CD14-positive monocyte (primary cell): Measurements from ENCODE around the gene SZT2. TPM values are rescaled to one million over a fixed set of nuclear protein-coding genes. Genes with fewer than 3 reads are reported as not detected.
A peak's percentile ranks its signal among the peaks of the same experiment; 100 is the strongest.
"Not testable (repeated sequence)": the region's sequence is repeated elsewhere in the genome, so short reads cannot be mapped to it uniquely, and the experiment has no call there.

Experiments used
- DNase-seq, 3 donors: peaks; one replicate each; pipeline ENCODE4 v3.0.0-alpha.2; 2011 to 2022
- H2AFZ ChIP-seq: 2 replicates; pipeline ENCODE4 v1.6.0; 2012; ENCODE audit warnings: mild to moderate bottlenecking, low read depth, low read length, inconsistent platforms; ENCODE audit not compliant: insufficient read depth, poor library complexity, severe bottlenecking
- H3K27ac ChIP-seq, 2 donors: 1 replicate in 1 of 2; 2 replicates in 1 of 2; pipeline ENCODE4 v1.5.1; 2012 to 2013; ENCODE audit warnings: low read length in 2 of 2, control low read depth in 1 of 2, inconsistent platforms in 1 of 2, low read depth in 1 of 2, mild to moderate bottlenecking in 1 of 2
- H3K27me3 ChIP-seq, 2 donors: one replicate each; pipeline versions ENCODE4 v1.6.0 to v1.6.1; 2011 to 2013; ENCODE audit warnings: low read length in 2 of 2; ENCODE audit not compliant: control insufficient read depth in 2 of 2, insufficient read depth in 2 of 2
- H3K36me3 ChIP-seq, 2 donors: replicated peaks in 1 of 2; 1 replicate in 1 of 2; 2 replicates in 1 of 2; pipeline versions ENCODE4 v1.5.1 to v1.6.1; 2012 to 2013; ENCODE audit warnings: low read length in 2 of 2, control low read depth in 1 of 2, inconsistent platforms in 1 of 2, mild to moderate bottlenecking in 1 of 2; ENCODE audit not compliant: insufficient read depth in 2 of 2, control insufficient read depth in 1 of 2
- H3K4me1 ChIP-seq, 2 donors: 1 replicate in 1 of 2; 2 replicates in 1 of 2; pipeline versions ENCODE4 v1.5.1 to v1.6.1; 2012 to 2013; ENCODE audit warnings: low read length in 2 of 2, control low read depth in 1 of 2, inconsistent platforms in 1 of 2, mild to moderate bottlenecking in 1 of 2, moderate library complexity in 1 of 2; ENCODE audit not compliant: insufficient read depth in 2 of 2, control insufficient read depth in 1 of 2
- H3K4me2 ChIP-seq: replicated peaks from 2 replicates; pipeline ENCODE3; 2012; ENCODE audit warnings: low read length, moderate library complexity, mild to moderate bottlenecking; ENCODE audit not compliant: poor library complexity, severe bottlenecking; ENCODE audit errors: extremely low read depth
- H3K4me3 ChIP-seq, 3 experiments: fragments of 200-600 bp in 1 of 3; sonication (generic) in 1 of 3; replicated peaks in 1 of 3; 1 replicate in 2 of 3; 2 replicates in 1 of 3; pipeline ENCODE4 v1.5.1; 2011 to 2013; ENCODE audit warnings: low read length in 3 of 3, mild to moderate bottlenecking in 3 of 3, control low read depth in 2 of 3, low read depth in 2 of 3, inconsistent platforms in 1 of 3, moderate library complexity in 1 of 3
- H3K79me2 ChIP-seq: 2 replicates; pipeline ENCODE4 v1.6.0; 2012; ENCODE audit warnings: mild to moderate bottlenecking, control low read depth, inconsistent platforms, low read length, moderate library complexity; ENCODE audit not compliant: insufficient read depth
- H3K9ac ChIP-seq: 2 replicates; pipeline ENCODE4 v1.6.0; 2017; ENCODE audit warnings: low read length, mild to moderate bottlenecking; ENCODE audit not compliant: insufficient read depth, poor library complexity, severe bottlenecking
- H3K9me3 ChIP-seq, 2 donors: replicated peaks in 1 of 2; 1 replicate in 1 of 2; 2 replicates in 1 of 2; pipeline versions ENCODE4 v1.5.1 to v1.6.1; 2012 to 2013; ENCODE audit warnings: low read length in 2 of 2, control low read depth in 1 of 2; ENCODE audit not compliant: control insufficient read depth in 1 of 2, insufficient read depth in 1 of 2
- H4K20me1 ChIP-seq: 2 replicates; pipeline ENCODE4 v1.6.0; 2012; ENCODE audit warnings: mild to moderate bottlenecking, low read length, control low read depth, moderate library complexity; ENCODE audit not compliant: insufficient read depth
- H3K27ac Mint-ChIP-seq, 7 donors: one replicate each; pipeline ENCODE4 v1.8.0; 2020; ENCODE audit warnings: mild to moderate bottlenecking in 7 of 7, mixed read lengths in 7 of 7, moderate library complexity in 6 of 7, inconsistent platforms in 2 of 7
- H3K27me3 Mint-ChIP-seq, 3 donors: one replicate each; pipeline ENCODE4 v1.8.0; 2021 to 2022; ENCODE audit warnings: low read depth in 3 of 3, mild to moderate bottlenecking in 3 of 3, mixed read lengths in 3 of 3, moderate library complexity in 3 of 3, inconsistent platforms in 1 of 3
- H3K36me3 Mint-ChIP-seq, 2 donors: one replicate each; pipeline ENCODE4 v1.8.0; 2020; ENCODE audit warnings: mixed read lengths in 2 of 2, inconsistent platforms in 1 of 2, mild to moderate bottlenecking in 1 of 2
- H3K4me1 Mint-ChIP-seq: one replicate; pipeline ENCODE4 v1.8.0; 2020; ENCODE audit warnings: mild to moderate bottlenecking, mixed read lengths
- H3K4me3 Mint-ChIP-seq, 2 donors: one replicate each; pipeline ENCODE4 v1.8.0; 2020; ENCODE audit warnings: mild to moderate bottlenecking in 2 of 2, mixed read lengths in 2 of 2, moderate library complexity in 1 of 2
- H3K9me3 Mint-ChIP-seq, 7 donors: one replicate each; pipeline ENCODE4 v1.8.0; 2020 to 2022; ENCODE audit warnings: mixed read lengths in 7 of 7, mild to moderate bottlenecking in 6 of 7, moderate library complexity in 6 of 7, inconsistent platforms in 2 of 7
- WGBS: methylation state at CpG from one replicate; pipeline ENCODE4 v1.1.5; 2013; ENCODE audit warnings: missing lambda C conversion rate; ENCODE audit not compliant: insufficient coverage; 5-methylcytosine and 5-hydroxymethylcytosine counted together
- intact Hi-C, 2 donors: fragments of 100-400 bp; cut with micrococcal nuclease; formaldehyde crosslinking; loops; one replicate each; pipeline versions ENCODE4 v1.15.0 to v1.15.1; 2023
- polyA plus RNA-seq, 3 donors: library from polyadenylated mRNA; depleted of rRNA in 1 of 3; unstranded in 2 of 3; stranded (reverse) in 1 of 3; fragments of 300-500 nt in 2 of 3; fragments of >200 nt in 1 of 3; fragmentation: Illumina TruSeq in 2 of 3; gene quantifications; 1 replicate in 2 of 3; 2 replicates in 1 of 3; pipeline ENCODE4 v1.2.3, GENCODE V29; 2012 to 2021
- TF ChIP-seq, protein P1 (sequence below): fragments of 200-600 bp; IDR thresholded peaks from one replicate; pipeline ENCODE4 v1.8.0; 2022; ENCODE audit warnings: antibody characterized with exemption, mild to moderate bottlenecking

Gene SZT2
- polyA plus RNA-seq, 3 donors: 2.4 to 29.9 (median 2.6) TPM

DNA sequence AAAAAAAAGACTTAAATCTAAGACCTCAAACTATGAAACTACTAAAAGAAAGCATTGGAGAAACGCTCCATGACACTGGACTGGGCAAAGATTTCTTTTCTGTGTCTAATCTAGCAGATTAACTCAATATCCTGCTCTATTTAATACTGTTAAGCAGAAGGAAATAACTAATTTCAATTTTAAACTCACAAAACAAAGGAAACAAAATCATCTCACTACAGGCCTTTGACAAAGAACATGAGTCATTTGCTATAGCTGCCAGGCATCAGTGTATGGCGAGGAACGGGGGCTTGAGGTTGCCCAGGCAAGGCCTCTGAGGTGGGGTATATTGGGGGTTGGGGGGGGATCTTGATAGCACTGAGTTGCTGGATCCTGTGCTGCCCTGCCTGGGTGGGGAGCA is 20.9 kb downstream of the SZT2 start:
- peaks cover 45 to 67% of the 10 kb centered on the region in 2 donors for H3K36me3 ChIP-seq
- H3K4me3 ChIP-seq: no peak overlapping the region
- H2AFZ ChIP-seq: no peak overlapping the region
- H3K27me3 Mint-ChIP-seq: no peaks in the 10 kb centered on the region
- no peak overlapping the region for H3K4me3 Mint-ChIP-seq
- H3K4me2 ChIP-seq: no peak overlapping the region
- H3K27ac ChIP-seq: no peak overlapping the region
- no peaks in the 10 kb centered on the region for H4K20me1 ChIP-seq
- no peak overlapping the region for H3K9ac ChIP-seq
- H3K79me2 ChIP-seq: no peaks in the 10 kb centered on the region
- TF ChIP-seq, protein P1, sequence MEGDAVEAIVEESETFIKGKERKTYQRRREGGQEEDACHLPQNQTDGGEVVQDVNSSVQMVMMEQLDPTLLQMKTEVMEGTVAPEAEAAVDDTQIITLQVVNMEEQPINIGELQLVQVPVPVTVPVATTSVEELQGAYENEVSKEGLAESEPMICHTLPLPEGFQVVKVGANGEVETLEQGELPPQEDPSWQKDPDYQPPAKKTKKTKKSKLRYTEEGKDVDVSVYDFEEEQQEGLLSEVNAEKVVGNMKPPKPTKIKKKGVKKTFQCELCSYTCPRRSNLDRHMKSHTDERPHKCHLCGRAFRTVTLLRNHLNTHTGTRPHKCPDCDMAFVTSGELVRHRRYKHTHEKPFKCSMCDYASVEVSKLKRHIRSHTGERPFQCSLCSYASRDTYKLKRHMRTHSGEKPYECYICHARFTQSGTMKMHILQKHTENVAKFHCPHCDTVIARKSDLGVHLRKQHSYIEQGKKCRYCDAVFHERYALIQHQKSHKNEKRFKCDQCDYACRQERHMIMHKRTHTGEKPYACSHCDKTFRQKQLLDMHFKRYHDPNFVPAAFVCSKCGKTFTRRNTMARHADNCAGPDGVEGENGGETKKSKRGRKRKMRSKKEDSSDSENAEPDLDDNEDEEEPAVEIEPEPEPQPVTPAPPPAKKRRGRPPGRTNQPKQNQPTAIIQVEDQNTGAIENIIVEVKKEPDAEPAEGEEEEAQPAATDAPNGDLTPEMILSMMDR: no peak
- peaks cover 60 to 61% of the 10 kb centered on the region in 2 donors for H3K36me3 Mint-ChIP-seq
- no peaks in the 10 kb centered on the region for H3K9me3 Mint-ChIP-seq
- DNase-seq: no peak
- peak overlapping the region in 1 of 7 donors; percentile 33 for H3K27ac Mint-ChIP-seq
- no peaks in the 10 kb centered on the region for H3K4me1 ChIP-seq
- no peaks in the 10 kb centered on the region for H3K9me3 ChIP-seq
- intact Hi-C loops: no loop called here
- WGBS: no CpG with 5 or more reads among the region's 3 CpGs
- no peaks in the 10 kb centered on the region for H3K4me1 Mint-ChIP-seq
- H3K27me3 ChIP-seq: no peaks in the 10 kb centered on the region

DNA sequence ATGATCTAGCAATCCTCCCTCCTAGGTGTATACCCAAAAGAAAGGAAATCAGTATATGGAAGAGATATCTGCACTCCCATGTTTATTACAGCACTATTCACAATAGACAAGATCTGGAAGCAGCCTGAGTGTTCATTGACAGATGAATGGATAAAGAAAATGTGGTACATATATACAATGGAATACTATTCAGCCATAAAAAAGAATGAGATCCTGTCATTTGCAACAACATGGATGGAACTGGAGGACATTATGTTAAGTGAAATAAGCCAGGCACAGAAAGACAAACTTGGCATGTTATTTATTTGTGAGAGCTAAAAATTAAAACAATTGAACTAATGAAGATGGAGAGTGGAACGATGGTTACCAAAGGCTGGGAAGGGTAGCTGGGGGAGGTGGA is 23.7 kb downstream of the SZT2 start:
- H3K27me3 Mint-ChIP-seq, intact Hi-C loops, H3K27me3 ChIP-seq, H3K4me3 ChIP-seq, H3K27ac Mint-ChIP-seq, H3K4me1 ChIP-seq, H2AFZ ChIP-seq, H3K4me1 Mint-ChIP-seq, H3K9me3 Mint-ChIP-seq, H4K20me1 ChIP-seq, H3K9me3 ChIP-seq, H3K4me2 ChIP-seq, H3K79me2 ChIP-seq, H3K9ac ChIP-seq, DNase-seq, H3K4me3 Mint-ChIP-seq, H3K27ac ChIP-seq: not testable (repeated sequence)
- H3K36me3 ChIP-seq: peaks cover 49 to 67% of the 10 kb centered on the region in 2 donors
- no CpG with 5 or more reads among the region's 1 CpG for WGBS
- H3K36me3 Mint-ChIP-seq: peaks cover 36% of the 10 kb centered on the region in 2 donors
